GM10266 (cell line): ENCODE data around the gene ASCC2.

Source experiments
- DNase-seq: peaks from one replicate; pipeline ENCODE4 v3.0.0; 2012; ENCODE audit errors: extremely low spot score
- TF ChIP-seq, protein P1 (sequence below): IDR thresholded peaks from 2 replicates; pipeline ENCODE4 v1.5.1; 2012; ENCODE audit warnings: mild to moderate bottlenecking, low read depth; ENCODE audit not compliant: control insufficient read depth, insufficient read depth; ENCODE audit errors: missing control alignments

The ASCC2 gene

DNA sequence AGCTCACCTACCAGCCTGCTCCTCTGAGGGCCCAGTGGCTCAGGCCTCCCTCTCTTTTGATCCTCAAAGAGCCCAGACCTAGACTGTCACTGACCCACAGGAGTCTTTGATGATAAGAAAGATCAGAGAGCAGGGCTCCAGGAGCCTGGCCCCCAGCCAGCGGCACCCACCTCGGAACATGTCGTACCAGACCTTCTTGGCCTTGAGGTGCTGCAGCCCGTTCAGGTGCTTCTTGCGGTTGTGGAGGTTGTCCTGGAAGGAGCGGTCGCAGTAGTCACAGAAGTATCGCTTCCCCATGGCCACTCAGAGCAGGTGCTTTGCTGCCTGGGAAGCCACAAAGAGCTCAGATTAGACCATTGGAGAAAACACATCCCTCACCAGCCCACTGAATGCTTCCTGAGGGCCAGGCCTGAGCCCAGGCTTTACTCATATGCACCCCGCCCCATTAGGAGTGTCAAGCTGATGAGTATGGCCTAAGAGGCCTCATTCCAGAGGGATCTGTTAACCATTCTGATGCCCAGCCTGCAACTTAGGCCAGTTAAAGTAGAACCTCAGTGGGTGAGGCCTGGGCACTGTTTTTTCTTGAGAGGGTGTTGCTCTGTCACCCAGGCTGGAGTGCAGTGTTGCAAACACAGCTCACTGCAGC, 89.7 kb downstream of the ASCC2 start:
- TF ChIP-seq, protein P1, sequence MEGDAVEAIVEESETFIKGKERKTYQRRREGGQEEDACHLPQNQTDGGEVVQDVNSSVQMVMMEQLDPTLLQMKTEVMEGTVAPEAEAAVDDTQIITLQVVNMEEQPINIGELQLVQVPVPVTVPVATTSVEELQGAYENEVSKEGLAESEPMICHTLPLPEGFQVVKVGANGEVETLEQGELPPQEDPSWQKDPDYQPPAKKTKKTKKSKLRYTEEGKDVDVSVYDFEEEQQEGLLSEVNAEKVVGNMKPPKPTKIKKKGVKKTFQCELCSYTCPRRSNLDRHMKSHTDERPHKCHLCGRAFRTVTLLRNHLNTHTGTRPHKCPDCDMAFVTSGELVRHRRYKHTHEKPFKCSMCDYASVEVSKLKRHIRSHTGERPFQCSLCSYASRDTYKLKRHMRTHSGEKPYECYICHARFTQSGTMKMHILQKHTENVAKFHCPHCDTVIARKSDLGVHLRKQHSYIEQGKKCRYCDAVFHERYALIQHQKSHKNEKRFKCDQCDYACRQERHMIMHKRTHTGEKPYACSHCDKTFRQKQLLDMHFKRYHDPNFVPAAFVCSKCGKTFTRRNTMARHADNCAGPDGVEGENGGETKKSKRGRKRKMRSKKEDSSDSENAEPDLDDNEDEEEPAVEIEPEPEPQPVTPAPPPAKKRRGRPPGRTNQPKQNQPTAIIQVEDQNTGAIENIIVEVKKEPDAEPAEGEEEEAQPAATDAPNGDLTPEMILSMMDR: no peak
- no peak for DNase-seq

DNA sequence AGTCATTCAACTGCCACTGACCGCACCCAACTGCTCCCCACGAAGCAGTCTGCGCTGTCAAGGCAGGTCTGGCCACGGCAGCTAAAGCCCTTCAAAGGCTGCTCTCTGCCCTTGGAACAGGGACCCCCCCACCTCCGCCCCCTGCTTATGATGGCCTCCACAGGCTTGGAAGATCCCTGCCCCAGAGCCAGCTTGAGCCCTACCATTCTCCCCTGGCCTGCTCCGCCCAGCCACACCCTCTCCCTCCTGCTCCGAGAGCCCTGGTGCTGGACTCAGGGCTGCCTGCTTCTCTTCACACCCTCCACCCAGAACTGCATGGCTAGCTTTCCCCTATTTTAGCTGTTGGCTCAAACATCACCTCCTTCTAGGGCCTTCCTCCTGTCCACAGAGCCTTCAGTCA, 90.2 kb downstream of the ASCC2 start:
- TF ChIP-seq, protein P1: no peak
- DNase-seq: no peak

DNA sequence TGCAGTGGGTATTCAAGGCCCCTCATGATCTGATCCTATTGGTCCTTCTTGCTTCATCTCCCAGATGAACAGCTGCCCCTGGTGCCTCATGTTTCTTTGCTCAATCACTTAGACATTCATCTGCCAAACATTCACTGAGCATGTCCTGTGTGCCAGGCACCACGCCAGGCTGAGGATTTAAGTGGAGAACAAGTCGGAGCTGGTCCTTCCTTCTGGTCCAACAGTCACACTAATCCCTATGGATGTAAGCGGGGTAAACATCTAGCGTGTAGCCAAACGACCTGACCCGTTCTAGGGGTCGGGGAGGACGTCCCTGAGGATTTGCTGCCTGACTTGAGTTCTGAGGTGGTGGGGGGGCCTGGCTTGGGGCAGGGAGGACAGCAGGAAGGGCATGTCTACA, 93.2 kb downstream of the ASCC2 start:
- TF ChIP-seq, protein P1: no peak

DNA sequence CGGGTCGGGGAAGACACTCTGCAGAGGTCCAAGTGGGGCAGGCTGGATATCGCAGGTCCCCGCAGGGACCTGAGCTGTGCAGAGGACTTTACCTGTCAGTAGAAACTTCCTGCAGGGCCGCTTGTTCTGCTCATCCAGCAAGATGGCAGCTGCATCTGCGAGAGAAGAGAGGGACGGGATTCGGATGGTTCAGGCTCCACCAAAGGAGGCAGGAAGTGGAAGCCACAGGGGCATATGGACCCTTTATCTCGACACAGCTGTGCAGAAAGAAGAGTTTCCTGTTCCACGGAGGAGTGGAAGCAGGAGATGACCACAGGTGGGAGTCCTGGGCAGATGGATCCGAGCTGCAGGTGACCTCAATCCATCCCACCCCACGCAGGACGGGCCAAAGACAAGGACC, 95.7 kb downstream of the ASCC2 start:
- DNase-seq: no peak
- TF ChIP-seq, protein P1: no peak

More for the DNA sequence above, 93.2 kb downstream of the ASCC2 start:
- DNase-seq: no peak

DNA sequence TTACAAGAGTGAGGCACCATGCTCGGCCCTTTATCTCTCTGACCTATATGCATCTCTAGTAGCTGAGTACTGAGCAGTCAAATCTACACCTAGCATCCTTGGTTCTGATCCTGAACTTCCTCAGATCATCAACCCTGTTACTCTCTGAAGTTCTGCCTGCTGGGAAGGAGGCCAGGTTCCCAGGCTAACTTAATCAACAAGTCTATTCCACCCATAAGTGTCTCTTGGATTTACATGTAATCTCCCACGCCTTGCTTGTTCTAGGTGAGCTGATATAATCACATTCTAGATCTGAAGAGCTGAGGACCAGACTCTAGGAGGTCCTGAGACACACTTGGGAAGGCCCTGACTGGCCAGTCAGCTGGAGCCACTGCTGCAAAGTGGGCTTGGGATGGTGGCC, 96.1 kb downstream of the ASCC2 start:
- TF ChIP-seq, protein P1: no peak
- DNase-seq: no peak

DNA sequence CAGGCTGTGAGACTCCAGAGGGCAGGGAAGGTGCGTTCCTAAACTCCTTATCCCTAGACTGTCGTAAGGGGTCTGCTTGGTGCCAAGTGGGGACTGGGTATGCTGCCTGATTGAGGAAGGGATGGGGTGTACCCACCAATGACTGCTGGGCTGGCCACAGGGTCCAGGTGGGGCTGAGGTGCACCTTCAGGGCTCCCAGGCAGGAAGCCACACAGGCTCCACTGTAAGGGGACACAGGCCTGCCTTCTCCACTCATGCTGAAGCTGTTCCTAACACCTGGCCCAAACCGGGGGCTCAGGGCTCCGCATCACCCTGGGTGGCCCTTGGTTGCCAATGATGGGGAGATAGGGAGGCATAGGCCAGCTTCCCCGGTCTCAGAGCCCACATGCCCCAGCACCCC, 97.9 kb downstream of the ASCC2 start:
- no peak for DNase-seq

DNA sequence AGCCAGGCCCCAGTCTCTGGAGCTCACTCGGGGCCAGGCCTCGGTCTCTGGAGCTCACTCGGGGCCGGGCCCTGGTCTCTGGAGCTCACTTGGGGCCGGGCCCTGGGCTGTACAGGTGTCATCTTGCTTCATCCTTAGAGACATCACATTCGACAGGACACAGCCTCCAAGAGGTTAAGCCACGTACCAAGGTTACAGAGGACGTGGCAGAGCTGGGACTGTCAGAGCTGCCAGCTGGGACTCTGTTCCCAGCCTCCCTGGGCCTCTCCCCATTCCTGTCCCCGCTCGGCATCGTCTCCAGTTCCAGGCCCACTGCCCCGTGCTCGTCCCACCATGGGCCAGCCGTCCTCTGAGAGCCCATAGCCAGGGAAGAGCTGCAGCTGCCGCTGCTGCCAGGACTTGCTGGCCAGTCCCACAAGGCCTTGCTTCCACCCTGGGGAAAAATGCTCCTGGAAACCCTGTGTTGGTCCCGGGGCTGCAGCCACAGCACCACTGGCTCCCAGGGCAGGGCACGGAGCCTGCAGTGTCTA, 98.7 kb downstream of the ASCC2 start:
- DNase-seq: no peak
- TF ChIP-seq, protein P1: no peak

More for the DNA sequence above, 97.9 kb downstream of the ASCC2 start:
- TF ChIP-seq, protein P1: no peak
